Breast epithelium (tissue), 4 donors: ENCODE measurements around the gene STAT4. TPM values are rescaled to one million over a fixed set of nuclear protein-coding genes. Genes with fewer than 3 reads are reported as not detected.
"Not testable (repeated sequence)": the region's sequence is repeated elsewhere in the genome, so short reads cannot be mapped to it uniquely, and the experiment has no call there.

Experiments
- DNase-seq, 2 donors: peaks; one replicate each; pipeline ENCODE4 v3.0.0-alpha.2; 2019; ENCODE audit warnings: low spot score in 2 of 2
- H3K27ac ChIP-seq, 2 donors: fragments of 200-600 bp; sonication (generic) in 1 of 2; one replicate each; pipeline ENCODE4 v1.5.1; 2016 to 2019; ENCODE audit warnings: mild to moderate bottlenecking in 1 of 2
- H3K27me3 ChIP-seq, 2 donors: fragments of 200-600 bp; sonication (generic) in 1 of 2; one replicate each; pipeline versions ENCODE4 v1.5.1 to v1.6.0; 2017 to 2019; ENCODE audit warnings: control low read depth in 1 of 2, mild to moderate bottlenecking in 1 of 2
- H3K36me3 ChIP-seq: fragments of 200-600 bp; one replicate; pipeline ENCODE4 v1.5.1; 2019
- H3K4me1 ChIP-seq, 2 donors: fragments of 200-600 bp; sonication (generic); one replicate each; pipeline ENCODE4 v1.5.1; 2016 to 2019; ENCODE audit warnings: control low read depth in 1 of 2
- H3K4me3 ChIP-seq, 3 donors: fragments of 200-600 bp; sonication (generic); 1 replicate in 2 of 3; 2 replicates in 1 of 3; pipeline ENCODE4 v1.5.1; 2016 to 2019; ENCODE audit warnings: mild to moderate bottlenecking in 3 of 3, moderate library complexity in 2 of 3
- H3K9me3 ChIP-seq, 2 donors: fragments of 200-600 bp; sonication (generic) in 1 of 2; one replicate each; pipeline ENCODE4 v1.5.1; 2016 to 2019; ENCODE audit warnings: control low read depth in 1 of 2
- POLR2A ChIP-seq: fragments of 450-650 bp; IDR thresholded peaks from one replicate; pipeline ENCODE4 v1.6.1; 2016; ENCODE audit warnings: antibody characterized with exemption, mild to moderate bottlenecking, moderate library complexity
- POLR2AphosphoS5 ChIP-seq, 3 donors: sonication (generic); formaldehyde crosslinking; IDR thresholded peaks; one replicate each; pipeline ENCODE4 v1.6.1; 2017; ENCODE audit warnings: antibody characterized with exemption in 3 of 3
- intact Hi-C: fragments of 100-400 bp; cut with DNase I; formaldehyde crosslinking; loops from one replicate; pipeline ENCODE4 v1.15.1; 2023; ENCODE audit warnings: low total_unique reads
- total RNA-seq, 3 donors: library from RNA; depleted of rRNA; stranded (reverse); fragments of >200 nt; gene quantifications; one replicate each; pipeline ENCODE4 v1.1.0, GENCODE V29; 2016
- TF ChIP-seq, protein P1 (sequence below), 3 donors: fragments of 450-650 bp; IDR thresholded peaks; one replicate each; pipeline ENCODE4 v1.5.1; 2016 to 2017; ENCODE audit warnings: antibody characterized with exemption in 3 of 3, mild to moderate bottlenecking in 3 of 3, moderate library complexity in 3 of 3

Gene STAT4
- total RNA-seq, 3 donors from 2014 or later, result 1.6 to 5.9 (median 3.6) TPM

DNA sequence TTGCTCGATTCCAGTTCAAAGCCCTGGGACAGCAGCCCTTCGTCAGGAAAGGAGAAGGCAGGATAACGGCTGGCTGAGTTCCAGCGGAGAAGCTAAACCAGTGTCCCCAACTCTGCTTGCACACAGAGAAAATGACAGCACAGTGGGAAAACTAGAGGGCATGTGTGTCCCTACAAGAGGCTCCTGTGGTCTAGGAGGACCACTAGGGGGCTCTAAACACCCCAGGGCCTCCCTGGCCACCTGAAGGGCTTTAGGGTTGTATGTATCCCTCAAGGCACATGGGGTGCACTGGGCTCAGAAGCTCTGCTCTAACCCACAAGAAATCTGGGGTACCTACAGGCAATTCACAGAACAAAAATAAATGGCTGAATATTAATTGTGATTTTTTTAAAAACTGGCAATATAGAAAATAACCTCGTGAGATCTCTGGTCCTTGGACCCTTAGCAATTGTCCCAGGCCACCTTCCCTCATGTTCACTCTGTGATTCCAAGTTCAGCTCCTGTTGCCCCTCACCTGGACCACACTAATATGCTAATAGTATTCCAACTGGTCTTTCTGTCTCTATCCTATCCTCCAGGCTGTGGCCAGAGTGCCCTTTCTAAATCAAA, 154.4 kb downstream of the STAT4 start:
- TF ChIP-seq POLR2A (no peak), POLR2AphosphoS5 (IDR thresholded peaks at IDR 0.05) (no peak)
- TF ChIP-seq, protein P1, sequence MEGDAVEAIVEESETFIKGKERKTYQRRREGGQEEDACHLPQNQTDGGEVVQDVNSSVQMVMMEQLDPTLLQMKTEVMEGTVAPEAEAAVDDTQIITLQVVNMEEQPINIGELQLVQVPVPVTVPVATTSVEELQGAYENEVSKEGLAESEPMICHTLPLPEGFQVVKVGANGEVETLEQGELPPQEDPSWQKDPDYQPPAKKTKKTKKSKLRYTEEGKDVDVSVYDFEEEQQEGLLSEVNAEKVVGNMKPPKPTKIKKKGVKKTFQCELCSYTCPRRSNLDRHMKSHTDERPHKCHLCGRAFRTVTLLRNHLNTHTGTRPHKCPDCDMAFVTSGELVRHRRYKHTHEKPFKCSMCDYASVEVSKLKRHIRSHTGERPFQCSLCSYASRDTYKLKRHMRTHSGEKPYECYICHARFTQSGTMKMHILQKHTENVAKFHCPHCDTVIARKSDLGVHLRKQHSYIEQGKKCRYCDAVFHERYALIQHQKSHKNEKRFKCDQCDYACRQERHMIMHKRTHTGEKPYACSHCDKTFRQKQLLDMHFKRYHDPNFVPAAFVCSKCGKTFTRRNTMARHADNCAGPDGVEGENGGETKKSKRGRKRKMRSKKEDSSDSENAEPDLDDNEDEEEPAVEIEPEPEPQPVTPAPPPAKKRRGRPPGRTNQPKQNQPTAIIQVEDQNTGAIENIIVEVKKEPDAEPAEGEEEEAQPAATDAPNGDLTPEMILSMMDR (IDR thresholded peaks at IDR 0.05), result no peak
- Histone ChIP-seq H3K27ac (no peak overlapping the region), H3K4me1 (no peaks in the 10 kb centered on the region), H3K27me3 (no peaks in the 10 kb centered on the region), H3K4me3 (no peak overlapping the region), H3K9me3 (no peaks in the 10 kb centered on the region), H3K36me3 (peaks cover 3% of the 10 kb centered on the region)
- DNase-seq, result no peak
- intact Hi-C loops, result no loop called here

DNA sequence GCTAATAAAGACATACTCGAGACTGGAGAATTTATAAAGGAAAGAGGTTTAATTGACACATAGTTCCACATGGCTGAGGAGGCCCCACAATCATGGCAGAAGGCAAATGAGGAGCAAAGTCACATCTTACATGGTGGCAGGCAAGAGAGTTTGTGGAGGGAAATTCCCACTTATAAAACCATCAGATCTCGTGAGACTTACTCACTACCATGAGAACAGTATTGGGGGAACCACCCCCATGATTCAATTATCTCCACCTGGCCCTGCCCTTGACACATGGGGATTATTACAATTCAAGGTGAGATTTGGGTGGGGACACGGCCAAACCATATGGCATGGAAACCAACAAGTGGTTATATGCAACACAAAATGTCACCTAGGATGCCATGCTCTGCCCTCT, 155.5 kb downstream of the STAT4 start:
- DNase-seq, H3K4me1 ChIP-seq, intact Hi-C loops, H3K9me3 ChIP-seq, H3K27me3 ChIP-seq, H3K36me3 ChIP-seq, H3K4me3 ChIP-seq, H3K27ac ChIP-seq: not testable (repeated sequence)

DNA sequence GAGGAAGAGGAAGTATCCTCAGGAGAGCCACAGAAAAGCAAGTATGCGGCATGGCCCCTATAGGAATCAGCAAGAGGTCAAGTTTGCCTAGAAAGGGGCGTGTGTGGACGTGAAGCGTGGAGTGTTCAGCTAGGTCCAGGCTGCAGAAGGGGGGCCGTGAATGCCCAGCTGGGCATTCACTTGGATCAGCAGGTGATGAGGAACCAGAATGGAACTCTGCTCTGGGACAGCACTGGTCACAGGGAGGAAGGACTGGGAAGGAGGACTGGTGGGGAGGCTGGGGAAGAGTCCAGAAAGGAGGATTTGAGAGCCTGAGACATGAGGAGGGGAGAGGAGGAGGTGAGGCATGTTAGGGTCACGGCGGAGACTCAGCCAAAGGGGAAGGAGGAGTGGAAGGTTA, 156.6 kb downstream of the STAT4 start:
- Histone ChIP-seq H3K27ac (no peak overlapping the region), H3K4me3 (no peak overlapping the region), H3K9me3 (no peaks in the 10 kb centered on the region), H3K27me3 (no peaks in the 10 kb centered on the region), H3K4me1 (no peaks in the 10 kb centered on the region), H3K36me3 (peaks cover 12% of the 10 kb centered on the region)
- TF ChIP-seq POLR2AphosphoS5 (IDR thresholded peaks at IDR 0.05), result no peak
- TF ChIP-seq POLR2A, result no peak
- TF ChIP-seq, protein P1 (IDR thresholded peaks at IDR 0.05), result no peak
- intact Hi-C loops, result no loop called here
- DNase-seq, result no peak

DNA sequence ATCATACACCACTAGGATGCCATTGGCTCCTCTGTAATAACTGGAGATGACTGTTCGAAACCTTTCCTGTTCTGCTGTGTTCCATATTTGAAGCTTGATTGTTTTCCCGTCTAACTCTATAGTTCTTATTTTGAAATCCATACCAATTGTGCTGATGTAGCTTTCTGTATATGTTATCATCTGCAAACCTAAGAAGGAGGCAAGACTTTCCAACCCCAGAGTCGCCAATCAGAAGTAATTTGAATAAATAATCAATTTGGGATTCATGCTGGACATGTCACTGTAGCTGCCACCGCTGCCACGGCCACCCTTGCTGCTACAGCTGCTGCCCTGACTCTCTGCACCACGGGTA, 157.5 kb downstream of the STAT4 start:
- Histone ChIP-seq H3K27ac (no peak overlapping the region), H3K36me3 (peaks cover 12% of the 10 kb centered on the region), H3K9me3 (no peaks in the 10 kb centered on the region), H3K4me3 (no peak overlapping the region), H3K4me1 (no peaks in the 10 kb centered on the region), H3K27me3 (no peaks in the 10 kb centered on the region)
- TF ChIP-seq, protein P1 (IDR thresholded peaks at IDR 0.05), result no peak
- TF ChIP-seq POLR2A, result no peak
- TF ChIP-seq POLR2AphosphoS5 (IDR thresholded peaks at IDR 0.05), result no peak
- intact Hi-C loops, result no loop called here
- no peak for DNase-seq

DNA sequence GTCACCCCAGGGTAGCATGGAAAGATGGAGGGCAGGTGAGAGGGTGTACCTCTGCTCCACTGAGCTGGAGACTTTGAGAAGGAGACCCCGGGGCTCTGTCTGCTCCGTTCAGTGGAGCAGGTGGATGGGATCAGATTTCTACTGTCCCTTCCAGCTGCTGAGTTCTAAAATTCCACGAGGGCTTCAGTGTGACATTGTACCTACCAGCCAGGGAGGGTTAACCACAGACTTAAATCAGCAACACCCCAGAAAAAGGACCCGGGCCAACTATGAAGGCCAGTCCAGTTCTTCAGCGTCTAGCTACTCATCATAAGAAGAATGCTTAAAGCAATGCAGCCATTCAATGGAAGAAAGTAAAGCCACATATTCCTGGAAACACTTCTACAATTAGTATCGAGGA, 160.7 kb downstream of the STAT4 start:
- Histone ChIP-seq H3K9me3 (no peaks in the 10 kb centered on the region), H3K4me1 (no peaks in the 10 kb centered on the region), H3K27ac (no peak overlapping the region), H3K36me3 (peaks cover 12% of the 10 kb centered on the region), H3K4me3 (no peak overlapping the region), H3K27me3 (no peaks in the 10 kb centered on the region)
- no peak for TF ChIP-seq POLR2AphosphoS5 (IDR thresholded peaks at IDR 0.05)
- TF ChIP-seq, protein P1 (IDR thresholded peaks at IDR 0.05), result no peak
- no peak for TF ChIP-seq POLR2A
- DNase-seq, result no peak
- intact Hi-C loops, result no loop called here

DNA sequence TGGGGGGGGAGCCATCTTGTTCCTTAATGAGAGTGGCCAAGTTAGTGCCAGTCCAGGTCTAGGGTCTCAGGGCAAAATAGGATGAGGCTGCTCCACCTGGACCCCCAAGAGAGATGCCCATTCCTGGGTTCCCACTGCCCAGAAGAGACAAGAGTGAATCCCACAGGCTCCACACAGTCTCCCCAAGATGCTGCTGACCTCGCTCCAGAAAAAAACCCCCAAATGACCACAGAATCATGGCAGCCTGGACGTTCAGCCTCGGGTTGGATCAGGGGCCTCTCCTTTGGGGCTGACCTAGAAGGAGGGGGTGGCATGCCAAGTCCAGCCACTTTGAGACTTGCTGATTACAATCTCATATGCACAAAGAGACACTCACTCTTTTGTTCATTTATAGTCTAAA, 161.9 kb downstream of the STAT4 start:
- peaks cover 9% of the 10 kb centered on the region for H3K36me3 ChIP-seq
- H3K4me3 ChIP-seq, result no peak overlapping the region
- intact Hi-C loops, result no loop called here
- no peaks in the 10 kb centered on the region for H3K9me3 ChIP-seq
- TF ChIP-seq, protein P1 (IDR thresholded peaks at IDR 0.05), result no peak
- TF ChIP-seq POLR2A, result no peak
- no peak for TF ChIP-seq POLR2AphosphoS5 (IDR thresholded peaks at IDR 0.05)
- no peaks in the 10 kb centered on the region for H3K27me3 ChIP-seq
- H3K27ac ChIP-seq, result no peak overlapping the region
- no peaks in the 10 kb centered on the region for H3K4me1 ChIP-seq
- no peak for DNase-seq
